A549 (cell line): ENCODE data around the gene UBC. TPM values are rescaled to one million over a fixed set of nuclear protein-coding genes. Genes with fewer than 3 reads are reported as not detected.
"Not testable (repeated sequence)": the region's sequence is repeated elsewhere in the genome, so short reads cannot be mapped to it uniquely, and the experiment has no call there.

Experiments used
- ATAC-seq, 2 experiments: fragments of 200-7000 bp in 1 of 2; fragments of >200 bp in 1 of 2; cut with Nextera tagmentation in 1 of 2; cut with Tn5 transposase in 1 of 2; 3 replicates each; pipeline versions ENCODE4 v1.8.0 to v1.9.1; 2018 to 2020; ENCODE audit warnings: mild to moderate bottlenecking in 1 of 2, moderate library complexity in 1 of 2
- CTCF ChIA-PET: fragments of 300-600 bp; sonication (Branson Sonifier 250); formaldehyde crosslinking; extraction: SDS; loops from one replicate; lab custom pipeline; 2021; ENCODE audit warnings: antibody characterized with exemption, inconsistent platforms; lab: Yijun Ruan, JAX
- POLR2A ChIA-PET: fragments of 350-600 bp; formaldehyde crosslinking; extraction: SDS; loops from one replicate; lab custom pipeline; 2021; ENCODE audit warnings: antibody characterized with exemption, inconsistent platforms; lab: Yijun Ruan, JAX
- DNase-seq, 2 experiments: peaks; one replicate each; pipeline versions ENCODE4 v3.0.0 to v3.0.0-alpha.2; 2011 to 2016; ENCODE audit warnings: low read depth in 1 of 2, low spot score in 1 of 2
- FAIRE-seq: peaks from 2 replicates; lab custom pipeline; 2011; peaks lifted over from hg19 to GRCh38; lab: Jason Lieb, UNC
- H3K27ac ChIP-seq, 2 experiments: fragments of >200 bp; sonication (Bioruptor Twin); formaldehyde crosslinking; 3 replicates each; pipeline ENCODE4 v1.5.1; 2016 to 2017
- H3K4me1 ChIP-seq: fragments of >200 bp; sonication (Bioruptor Twin); formaldehyde crosslinking; 3 replicates; pipeline ENCODE4 v1.6.1; 2016
- H3K4me2 ChIP-seq: fragments of >200 bp; sonication (Bioruptor Twin); formaldehyde crosslinking; 3 replicates; pipeline ENCODE4 v1.6.1; 2016
- H3K4me3 ChIP-seq: fragments of >200 bp; sonication (Bioruptor Twin); formaldehyde crosslinking; 3 replicates; pipeline ENCODE4 v1.5.1; 2016
- H3K9me3 ChIP-seq: fragments of >200 bp; sonication (Bioruptor Twin); formaldehyde crosslinking; 3 replicates; pipeline ENCODE4 v1.6.1; 2016
- CBX2 ChIP-seq: fragments of 200-600 bp; sonication (generic); IDR thresholded peaks from 2 replicates; pipeline ENCODE4 v1.6.1; 2016; ENCODE audit warnings: low read depth, mild to moderate bottlenecking, borderline replicate concordance
- CHD4 ChIP-seq: fragments of 200-600 bp; sonication (generic); IDR thresholded peaks from 2 replicates; pipeline ENCODE4 v1.6.1; 2016; ENCODE audit warnings: antibody characterized with exemption, mild to moderate bottlenecking, borderline replicate concordance
- ELK1 ChIP-seq: fragments of 150-350 bp; IDR thresholded peaks from 2 replicates; pipeline ENCODE4 v1.6.1; 2014; ENCODE audit warnings: low read depth, mild to moderate bottlenecking, low read length
- FOXS1 ChIP-seq: fragments of 250-450 bp; sonication (Bioruptor Pico); IDR thresholded peaks from 2 replicates; pipeline ENCODE4 v1.5.0; 2020; ENCODE audit warnings: mild to moderate bottlenecking, moderate library complexity
- GATA3 ChIP-seq: IDR thresholded peaks from 2 replicates; pipeline ENCODE4 v1.6.1; 2012; ENCODE audit warnings: borderline replicate concordance
- HMGXB4 ChIP-seq: fragments of 250-450 bp; sonication (Bioruptor Pico); IDR thresholded peaks from 2 replicates; pipeline ENCODE4 v1.5.0; 2021; ENCODE audit warnings: mild to moderate bottlenecking, moderate library complexity, borderline replicate concordance
- HOXB13 ChIP-seq: fragments of 250-450 bp; sonication (Bioruptor Pico); IDR thresholded peaks from 2 replicates; pipeline ENCODE4 v1.5.0; 2020; ENCODE audit warnings: low read depth, mild to moderate bottlenecking, moderate library complexity
- HOXB5 ChIP-seq: fragments of 250-450 bp; sonication (Bioruptor Pico); IDR thresholded peaks from 2 replicates; pipeline ENCODE4 v1.5.0; 2020; ENCODE audit warnings: mild to moderate bottlenecking, moderate library complexity
- JUNB ChIP-seq: fragments of >200 bp; sonication (Bioruptor Twin); formaldehyde crosslinking; IDR thresholded peaks from 2 replicates; pipeline ENCODE4 v1.6.1; 2016
- KDM1A ChIP-seq: fragments of 200-600 bp; sonication (generic); IDR thresholded peaks from 2 replicates; pipeline ENCODE4 v1.6.1; 2016; ENCODE audit warnings: low read depth, mild to moderate bottlenecking
- MAFK ChIP-seq: fragments of 450-650 bp; IDR thresholded peaks from 2 replicates; pipeline ENCODE4 v1.6.1; 2014; ENCODE audit not compliant: partially characterized antibody
- MAX ChIP-seq: IDR thresholded peaks from 2 replicates; pipeline ENCODE4 v1.6.1; 2012
- NPAS2 ChIP-seq: fragments of 250-450 bp; sonication (Bioruptor Pico); IDR thresholded peaks from 2 replicates; pipeline ENCODE4 v1.8.0; 2022; ENCODE audit warnings: mild to moderate bottlenecking, moderate library complexity, borderline replicate concordance
- NR3C1 ChIP-seq: fragments of >200 bp; sonication (Bioruptor Twin); formaldehyde crosslinking; IDR thresholded peaks from 3 replicates; pipeline ENCODE4 v1.6.1; 2017
- PBX3 ChIP-seq: IDR thresholded peaks from 2 replicates; pipeline ENCODE4 v1.6.1; 2012
- PHF8 ChIP-seq: fragments of 200-600 bp; sonication (generic); IDR thresholded peaks from 2 replicates; pipeline ENCODE4 v1.6.1; 2016; ENCODE audit warnings: low read depth, mild to moderate bottlenecking, antibody characterized with exemption, moderate library complexity, borderline replicate concordance
- POLR2A ChIP-seq: IDR thresholded peaks from 2 replicates; pipeline ENCODE4 v1.6.1; 2012; ENCODE audit warnings: mild to moderate bottlenecking, low read length
- RNF2 ChIP-seq: fragments of 200-600 bp; sonication (generic); IDR thresholded peaks from 2 replicates; pipeline ENCODE4 v1.6.1; 2016; ENCODE audit warnings: low read depth, mild to moderate bottlenecking, antibody characterized with exemption, moderate library complexity, borderline replicate concordance
- SMC3 ChIP-seq: fragments of >200 bp; sonication (Bioruptor Twin); formaldehyde crosslinking; IDR thresholded peaks from 3 replicates; pipeline ENCODE4 v1.6.1; 2018; ENCODE audit warnings: inconsistent platforms
- SREBF2 ChIP-seq: fragments of 450-650 bp; IDR thresholded peaks from 2 replicates; pipeline ENCODE4 v1.6.1; 2014; ENCODE audit warnings: mild to moderate bottlenecking, moderate library complexity
- TFCP2L1 ChIP-seq: fragments of 250-450 bp; sonication (Bioruptor Pico); IDR thresholded peaks from 2 replicates; pipeline ENCODE4 v1.5.0; 2021; ENCODE audit warnings: mild to moderate bottlenecking
- USF2 ChIP-seq: fragments of 450-650 bp; IDR thresholded peaks from 2 replicates; pipeline ENCODE4 v1.6.1; 2014; ENCODE audit warnings: antibody characterized with exemption
- ZC3H11A ChIP-seq: fragments of 450-650 bp; IDR thresholded peaks from 2 replicates; pipeline ENCODE4 v1.6.1; 2014; ENCODE audit warnings: antibody characterized with exemption, mild to moderate bottlenecking
- ZNF302 ChIP-seq: fragments of 250-450 bp; sonication (Bioruptor Pico); IDR thresholded peaks from 2 replicates; pipeline ENCODE4 v1.9.0; 2021; ENCODE audit warnings: inconsistent platforms, mild to moderate bottlenecking, moderate library complexity
- WGBS: methylation state at CpG from one replicate; pipeline ENCODE4 v1.1.6; 2017; ENCODE audit errors: missing lambda C conversion rate; 5-methylcytosine and 5-hydroxymethylcytosine counted together
- polyA plus RNA-seq, 4 experiments: library from polyadenylated mRNA; depleted of rRNA in 3 of 4; stranded (reverse); fragments of >200 nt; fragmentation: RNase III in 1 of 4; extraction: RNeasy Plus Mini Kit Qiagen cat#74134 plus additional on column Dnase treatment in 1 of 4; gene quantifications; 2 replicates in 3 of 4; 3 replicates in 1 of 4; pipeline ENCODE4 v1.2.3, GENCODE V29; 2011 to 2017

Gene UBC
- polyA plus RNA-seq, 2 of the 4 experiments (the other 2 are of a cell fraction), result 993 to 2,000 TPM

- POLR2A ChIA-PET, DNase-seq, H3K4me2 ChIP-seq, H3K4me3 ChIP-seq, H3K27ac ChIP-seq, FAIRE-seq, H3K9me3 ChIP-seq, ATAC-seq: not testable (repeated sequence)
- WGBS, result 93% methylated on average over 9 of the region's 9 CpGs
- peaks cover 16% of the 10 kb centered on the region; the same call in 2 of the 3 replicates for H3K4me1 ChIP-seq
- CTCF ChIA-PET, result interaction anchor here (0.8 to 2.2 kb wide), 4 partner anchors 10 to 15 kb away, joined by 3 to 8 read pairs (median 4); no protein-coding TSS in a partner anchor
These were observed 26.7 kb downstream of the UBC start for GRCh38 chr12:124887766-124888165.

GRCh38 chr12:124884587-124885438 lies 29.6 kb downstream of the UBC start:
- Histone ChIP-seq H3K4me1 (peaks cover 16% of the 10 kb centered on the region; the same call in 2 of the 3 replicates), H3K4me3 (no peak overlapping the region), H3K4me2 (peak overlapping the region; percentile 37), H3K27ac (peak overlapping the region; percentile 15 to 66; a peak in 3 of 6 replicates), H3K9me3 (no peaks in the 10 kb centered on the region)
- WGBS, result 68% methylated on average over 15 of the region's 15 CpGs
- TF ChIP-seq HOXB5, result no peak
- no peak for TF ChIP-seq TFCP2L1 (CRISPR knock-in tag)
- no peak for TF ChIP-seq RNF2
- no peak for TF ChIP-seq SREBF2
- no peak for TF ChIP-seq FOXS1 (CRISPR knock-in tag)
- TF ChIP-seq NPAS2 (CRISPR knock-in tag), result no peak
- TF ChIP-seq HOXB13 (CRISPR knock-in tag), result no peak
- TF ChIP-seq PHF8, result no peak
- no peak for TF ChIP-seq CHD4
- TF ChIP-seq ELK1, result no peak
- TF ChIP-seq SMC3, result no peak
- no peak for TF ChIP-seq NR3C1
- FAIRE-seq (no peak), ATAC-seq (peak; percentile 42 to 50; a peak in 4 of 6 replicates), DNase-seq (no peak)
- CTCF ChIA-PET, result no interaction called here
- POLR2A ChIA-PET, result interaction anchor here (0.5 kb wide), 1 partner anchor 39 kb away, joined by 7 read pairs; no protein-coding TSS in a partner anchor

- Histone ChIP-seq H3K4me2 (no peak overlapping the region), H3K9me3 (no peaks in the 10 kb centered on the region), H3K27ac (peak overlapping the region in 1 of 2 experiments; percentile 22; a peak in 2 of 6 replicates), H3K4me3 (no peak overlapping the region), H3K4me1 (peaks cover 16% of the 10 kb centered on the region; the same call in 2 of the 3 replicates)
- CTCF ChIA-PET, result interaction anchor here (1.1 kb wide), 1 partner anchor 57 kb away, joined by 3 read pairs; no protein-coding TSS in a partner anchor
- DNase-seq (no peak), ATAC-seq (peak in 1 of 2 experiments; percentile 47; a peak in 3 of 6 replicates), FAIRE-seq (no peak)
- POLR2A ChIA-PET, result no interaction called here
- 80% methylated on average over 10 of the region's 10 CpGs for WGBS
- TF ChIP-seq GATA3 (no peak), JUNB (no peak), KDM1A (no peak), ZNF302 (CRISPR knock-in tag) (no peak), ZC3H11A (no peak), MAFK (no peak), USF2 (no peak), POLR2A (no peak), HMGXB4 (no peak), MAX (no peak), CBX2 (no peak), PBX3 (no peak)
These were observed 31.0 kb downstream of the UBC start for GRCh38 chr12:124883263-124884130.
